HEK293T (cell line): ENCODE results near the gene XCL2.

Source experiments
- ARNT ChIP-seq: fragments of 450-650 bp; IDR thresholded peaks from 2 replicates; pipeline ENCODE4 v1.6.1; 2017; ENCODE audit warnings: mild to moderate bottlenecking
- FOXA1 ChIP-seq: fragments of 450-650 bp; IDR thresholded peaks from 2 replicates; pipeline ENCODE4 v1.6.1; 2016; ENCODE audit warnings: mild to moderate bottlenecking
- L3MBTL2 ChIP-seq: fragments of 450-650 bp; conservative IDR thresholded peaks from 2 replicates; pipeline ENCODE4 v1.6.1; 2016; ENCODE audit warnings: mild to moderate bottlenecking
- NFRKB ChIP-seq: fragments of 450-650 bp; IDR thresholded peaks from 2 replicates; pipeline ENCODE4 v1.6.1; 2016; ENCODE audit warnings: mild to moderate bottlenecking, moderate library complexity
- SUZ12 ChIP-seq: fragments of 450-650 bp; IDR thresholded peaks from 2 replicates; pipeline ENCODE4 v1.6.1; 2016; ENCODE audit warnings: mild to moderate bottlenecking

DNA sequence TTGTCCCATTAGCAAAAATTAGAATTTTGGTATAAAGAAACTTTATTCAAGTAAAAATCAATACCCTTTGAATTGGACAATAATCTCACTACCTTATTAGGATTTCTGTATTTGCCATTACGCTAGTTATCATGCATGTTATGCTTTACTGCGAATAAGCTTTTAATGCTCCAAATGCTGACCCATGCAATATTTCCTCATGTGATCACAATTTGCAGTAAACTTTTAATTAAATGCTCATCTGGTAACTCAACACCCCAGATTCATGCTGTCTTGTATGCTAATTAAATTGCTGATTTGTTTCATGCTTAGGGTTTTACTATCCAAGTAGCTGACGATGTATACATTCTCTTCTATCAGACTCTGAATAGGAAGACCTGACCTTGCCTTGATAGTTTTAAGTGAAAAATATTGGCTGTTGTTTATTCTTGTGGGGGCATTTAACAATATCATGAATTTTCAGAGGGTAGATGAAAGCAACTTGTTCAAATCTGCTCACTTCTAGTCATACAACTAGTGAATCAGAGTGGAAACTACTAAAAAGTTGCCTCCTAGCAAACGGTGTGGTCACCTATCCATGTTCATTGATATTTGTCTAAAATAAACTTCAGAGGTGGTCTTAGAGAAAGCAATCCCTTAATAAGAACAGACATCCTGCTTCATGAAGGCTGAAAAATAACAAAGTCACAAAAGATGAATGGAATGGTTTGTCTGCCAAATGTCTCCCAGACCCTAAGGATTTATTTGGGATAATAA is 38.2 kb upstream of the XCL2 start:
- TF ChIP-seq SUZ12: no peak
- TF ChIP-seq FOXA1: no peak
- no peak for TF ChIP-seq NFRKB
- TF ChIP-seq ARNT: no peak
- no peak for TF ChIP-seq L3MBTL2
